ENCODE data around the gene PHLDA1. TPM values are rescaled to one million over a fixed set of nuclear protein-coding genes. Genes with fewer than 3 reads are reported as not detected.
A peak's percentile ranks its signal among the peaks of the same experiment; 100 is the strongest.

Gene PHLDA1
- total and polyA plus RNA-seq, 2 experiments from 2014 or later = 11.7 to 21.6 TPM

DNA sequence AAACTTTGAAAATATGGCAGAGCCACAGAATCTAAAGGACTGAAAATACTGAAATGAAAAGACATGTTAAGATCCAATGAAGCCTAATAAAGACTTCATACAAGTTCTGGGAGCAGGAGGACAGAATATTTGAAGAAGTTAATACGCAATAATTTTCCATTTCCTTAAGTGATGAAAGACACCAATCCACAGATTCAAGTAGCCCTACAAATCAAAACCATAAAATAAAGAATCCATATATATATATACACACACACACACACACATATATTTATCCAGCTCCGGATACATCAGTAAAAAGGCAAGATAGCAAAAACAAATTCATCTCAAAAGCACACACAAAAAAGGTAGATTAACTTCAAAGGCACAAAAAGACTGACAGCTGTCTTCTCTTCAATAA is 47.2 kb upstream of the PHLDA1 start:
- TF ChIP-seq STAT1 (IDR thresholded peaks at IDR 0.05; ENCODE audit: unreplicated experiment) (no peak), ZNF331 (CRISPR knock-in tag; IDR thresholded peaks at IDR 0.05; ENCODE audit: low read depth) (no peak), POLR2AphosphoS5 (IDR thresholded peaks at IDR 0.05; ENCODE audit: low read depth) (no peak), CREB1 (CRISPR knock-in tag; IDR thresholded peaks at IDR 0.05; ENCODE audit: low read depth) (no peak), ZNF114 (CRISPR knock-in tag; IDR thresholded peaks at IDR 0.05) (no peak), EZH2phosphoT487 (IDR thresholded peaks at IDR 0.05; ENCODE audit: unreplicated experiment) (no peak), EZH2 (IDR thresholded peaks at IDR 0.05; ENCODE audit: low read depth, unreplicated experiment) (no peak), JUNB (IDR thresholded peaks at IDR 0.05; ENCODE audit: unreplicated experiment) (no peak), NANOG (IDR thresholded peaks at IDR 0.05; ENCODE audit: borderline replicate concordance) (no peak)
- TF ChIP-seq, protein P1, sequence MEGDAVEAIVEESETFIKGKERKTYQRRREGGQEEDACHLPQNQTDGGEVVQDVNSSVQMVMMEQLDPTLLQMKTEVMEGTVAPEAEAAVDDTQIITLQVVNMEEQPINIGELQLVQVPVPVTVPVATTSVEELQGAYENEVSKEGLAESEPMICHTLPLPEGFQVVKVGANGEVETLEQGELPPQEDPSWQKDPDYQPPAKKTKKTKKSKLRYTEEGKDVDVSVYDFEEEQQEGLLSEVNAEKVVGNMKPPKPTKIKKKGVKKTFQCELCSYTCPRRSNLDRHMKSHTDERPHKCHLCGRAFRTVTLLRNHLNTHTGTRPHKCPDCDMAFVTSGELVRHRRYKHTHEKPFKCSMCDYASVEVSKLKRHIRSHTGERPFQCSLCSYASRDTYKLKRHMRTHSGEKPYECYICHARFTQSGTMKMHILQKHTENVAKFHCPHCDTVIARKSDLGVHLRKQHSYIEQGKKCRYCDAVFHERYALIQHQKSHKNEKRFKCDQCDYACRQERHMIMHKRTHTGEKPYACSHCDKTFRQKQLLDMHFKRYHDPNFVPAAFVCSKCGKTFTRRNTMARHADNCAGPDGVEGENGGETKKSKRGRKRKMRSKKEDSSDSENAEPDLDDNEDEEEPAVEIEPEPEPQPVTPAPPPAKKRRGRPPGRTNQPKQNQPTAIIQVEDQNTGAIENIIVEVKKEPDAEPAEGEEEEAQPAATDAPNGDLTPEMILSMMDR (conservative IDR thresholded peaks at IDR 0.05; ENCODE audit: low read depth in 2 of 2) = no peak
- TF ChIP-seq, protein P2, sequence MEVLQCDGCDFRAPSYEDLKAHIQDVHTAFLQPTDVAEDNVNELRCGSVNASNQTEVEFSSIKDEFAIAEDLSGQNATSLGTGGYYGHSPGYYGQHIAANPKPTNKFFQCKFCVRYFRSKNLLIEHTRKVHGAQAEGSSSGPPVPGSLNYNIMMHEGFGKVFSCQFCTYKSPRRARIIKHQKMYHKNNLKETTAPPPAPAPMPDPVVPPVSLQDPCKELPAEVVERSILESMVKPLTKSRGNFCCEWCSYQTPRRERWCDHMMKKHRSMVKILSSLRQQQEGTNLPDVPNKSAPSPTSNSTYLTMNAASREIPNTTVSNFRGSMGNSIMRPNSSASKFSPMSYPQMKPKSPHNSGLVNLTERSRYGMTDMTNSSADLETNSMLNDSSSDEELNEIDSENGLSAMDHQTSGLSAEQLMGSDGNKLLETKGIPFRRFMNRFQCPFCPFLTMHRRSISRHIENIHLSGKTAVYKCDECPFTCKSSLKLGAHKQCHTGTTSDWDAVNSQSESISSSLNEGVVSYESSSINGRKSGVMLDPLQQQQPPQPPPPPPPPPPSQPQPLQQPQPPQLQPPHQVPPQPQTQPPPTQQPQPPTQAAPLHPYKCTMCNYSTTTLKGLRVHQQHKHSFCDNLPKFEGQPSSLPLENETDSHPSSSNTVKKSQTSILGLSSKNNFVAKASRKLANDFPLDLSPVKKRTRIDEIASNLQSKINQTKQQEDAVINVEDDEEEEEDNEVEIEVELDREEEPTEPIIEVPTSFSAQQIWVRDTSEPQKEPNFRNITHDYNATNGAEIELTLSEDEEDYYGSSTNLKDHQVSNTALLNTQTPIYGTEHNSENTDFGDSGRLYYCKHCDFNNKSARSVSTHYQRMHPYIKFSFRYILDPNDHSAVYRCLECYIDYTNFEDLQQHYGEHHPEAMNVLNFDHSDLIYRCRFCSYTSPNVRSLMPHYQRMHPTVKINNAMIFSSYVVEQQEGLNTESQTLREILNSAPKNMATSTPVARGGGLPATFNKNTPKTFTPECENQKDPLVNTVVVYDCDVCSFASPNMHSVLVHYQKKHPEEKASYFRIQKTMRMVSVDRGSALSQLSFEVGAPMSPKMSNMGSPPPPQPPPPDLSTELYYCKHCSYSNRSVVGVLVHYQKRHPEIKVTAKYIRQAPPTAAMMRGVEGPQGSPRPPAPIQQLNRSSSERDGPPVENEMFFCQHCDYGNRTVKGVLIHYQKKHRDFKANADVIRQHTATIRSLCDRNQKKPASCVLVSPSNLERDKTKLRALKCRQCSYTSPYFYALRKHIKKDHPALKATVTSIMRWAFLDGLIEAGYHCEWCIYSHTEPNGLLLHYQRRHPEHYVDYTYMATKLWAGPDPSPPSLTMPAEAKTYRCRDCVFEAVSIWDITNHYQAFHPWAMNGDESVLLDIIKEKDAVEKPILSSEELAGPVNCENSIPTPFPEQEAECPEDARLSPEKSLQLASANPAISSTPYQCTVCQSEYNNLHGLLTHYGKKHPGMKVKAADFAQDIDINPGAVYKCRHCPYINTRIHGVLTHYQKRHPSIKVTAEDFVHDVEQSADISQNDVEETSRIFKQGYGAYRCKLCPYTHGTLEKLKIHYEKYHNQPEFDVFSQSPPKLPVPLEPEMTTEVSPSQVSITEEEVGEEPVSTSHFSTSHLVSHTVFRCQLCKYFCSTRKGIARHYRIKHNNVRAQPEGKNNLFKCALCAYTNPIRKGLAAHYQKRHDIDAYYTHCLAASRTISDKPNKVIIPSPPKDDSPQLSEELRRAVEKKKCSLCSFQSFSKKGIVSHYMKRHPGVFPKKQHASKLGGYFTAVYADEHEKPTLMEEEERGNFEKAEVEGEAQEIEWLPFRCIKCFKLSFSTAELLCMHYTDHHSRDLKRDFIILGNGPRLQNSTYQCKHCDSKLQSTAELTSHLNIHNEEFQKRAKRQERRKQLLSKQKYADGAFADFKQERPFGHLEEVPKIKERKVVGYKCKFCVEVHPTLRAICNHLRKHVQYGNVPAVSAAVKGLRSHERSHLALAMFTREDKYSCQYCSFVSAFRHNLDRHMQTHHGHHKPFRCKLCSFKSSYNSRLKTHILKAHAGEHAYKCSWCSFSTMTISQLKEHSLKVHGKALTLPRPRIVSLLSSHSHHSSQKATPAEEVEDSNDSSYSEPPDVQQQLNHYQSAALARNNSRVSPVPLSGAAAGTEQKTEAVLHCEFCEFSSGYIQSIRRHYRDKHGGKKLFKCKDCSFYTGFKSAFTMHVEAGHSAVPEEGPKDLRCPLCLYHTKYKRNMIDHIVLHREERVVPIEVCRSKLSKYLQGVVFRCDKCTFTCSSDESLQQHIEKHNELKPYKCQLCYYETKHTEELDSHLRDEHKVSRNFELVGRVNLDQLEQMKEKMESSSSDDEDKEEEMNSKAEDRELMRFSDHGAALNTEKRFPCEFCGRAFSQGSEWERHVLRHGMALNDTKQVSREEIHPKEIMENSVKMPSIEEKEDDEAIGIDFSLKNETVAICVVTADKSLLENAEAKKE (CRISPR knock-in tag; IDR thresholded peaks at IDR 0.05) = no peak
- TF ChIP-seq, protein P3, sequence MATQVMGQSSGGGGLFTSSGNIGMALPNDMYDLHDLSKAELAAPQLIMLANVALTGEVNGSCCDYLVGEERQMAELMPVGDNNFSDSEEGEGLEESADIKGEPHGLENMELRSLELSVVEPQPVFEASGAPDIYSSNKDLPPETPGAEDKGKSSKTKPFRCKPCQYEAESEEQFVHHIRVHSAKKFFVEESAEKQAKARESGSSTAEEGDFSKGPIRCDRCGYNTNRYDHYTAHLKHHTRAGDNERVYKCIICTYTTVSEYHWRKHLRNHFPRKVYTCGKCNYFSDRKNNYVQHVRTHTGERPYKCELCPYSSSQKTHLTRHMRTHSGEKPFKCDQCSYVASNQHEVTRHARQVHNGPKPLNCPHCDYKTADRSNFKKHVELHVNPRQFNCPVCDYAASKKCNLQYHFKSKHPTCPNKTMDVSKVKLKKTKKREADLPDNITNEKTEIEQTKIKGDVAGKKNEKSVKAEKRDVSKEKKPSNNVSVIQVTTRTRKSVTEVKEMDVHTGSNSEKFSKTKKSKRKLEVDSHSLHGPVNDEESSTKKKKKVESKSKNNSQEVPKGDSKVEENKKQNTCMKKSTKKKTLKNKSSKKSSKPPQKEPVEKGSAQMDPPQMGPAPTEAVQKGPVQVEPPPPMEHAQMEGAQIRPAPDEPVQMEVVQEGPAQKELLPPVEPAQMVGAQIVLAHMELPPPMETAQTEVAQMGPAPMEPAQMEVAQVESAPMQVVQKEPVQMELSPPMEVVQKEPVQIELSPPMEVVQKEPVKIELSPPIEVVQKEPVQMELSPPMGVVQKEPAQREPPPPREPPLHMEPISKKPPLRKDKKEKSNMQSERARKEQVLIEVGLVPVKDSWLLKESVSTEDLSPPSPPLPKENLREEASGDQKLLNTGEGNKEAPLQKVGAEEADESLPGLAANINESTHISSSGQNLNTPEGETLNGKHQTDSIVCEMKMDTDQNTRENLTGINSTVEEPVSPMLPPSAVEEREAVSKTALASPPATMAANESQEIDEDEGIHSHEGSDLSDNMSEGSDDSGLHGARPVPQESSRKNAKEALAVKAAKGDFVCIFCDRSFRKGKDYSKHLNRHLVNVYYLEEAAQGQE (IDR thresholded peaks at IDR 0.05; ENCODE audit: unreplicated experiment) = no peak
- TF ChIP-seq, protein P4, sequence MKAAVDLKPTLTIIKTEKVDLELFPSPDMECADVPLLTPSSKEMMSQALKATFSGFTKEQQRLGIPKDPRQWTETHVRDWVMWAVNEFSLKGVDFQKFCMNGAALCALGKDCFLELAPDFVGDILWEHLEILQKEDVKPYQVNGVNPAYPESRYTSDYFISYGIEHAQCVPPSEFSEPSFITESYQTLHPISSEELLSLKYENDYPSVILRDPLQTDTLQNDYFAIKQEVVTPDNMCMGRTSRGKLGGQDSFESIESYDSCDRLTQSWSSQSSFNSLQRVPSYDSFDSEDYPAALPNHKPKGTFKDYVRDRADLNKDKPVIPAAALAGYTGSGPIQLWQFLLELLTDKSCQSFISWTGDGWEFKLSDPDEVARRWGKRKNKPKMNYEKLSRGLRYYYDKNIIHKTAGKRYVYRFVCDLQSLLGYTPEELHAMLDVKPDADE (IDR thresholded peaks at IDR 0.05) = no peak
- peaks cover 85% of the 10 kb centered on the region for H4K20me1 ChIP-seq (replicated peaks; ENCODE audit: insufficient read depth)
- H3K4me1 Mint-ChIP-seq = peaks cover 58% of the 10 kb centered on the region
- H2AFZ ChIP-seq = no peak overlapping the region
- no peak overlapping the region for H3K27ac ChIP-seq (ENCODE audit: low read depth)
- H3K36me3 Mint-ChIP-seq (ENCODE audit: low read depth) = peaks cover 39% of the 10 kb centered on the region
- peaks cover 100% of the 10 kb centered on the region for H3K79me2 ChIP-seq (replicated peaks; ENCODE audit: insufficient read depth)
- H3K4me3 ChIP-seq = 0 out of 2 replicates have a peak overlapping the region, but pooled peaks have one; percentile 22
- no peaks in the 10 kb centered on the region for H3K9me2 ChIP-seq (ENCODE audit: insufficient read depth)
- no peaks in the 10 kb centered on the region for H3K27me3 ChIP-seq (ENCODE audit: insufficient read depth)
- no peak for ATAC-seq
- no peak for DNase-seq (ENCODE audit: low spot score)
- peaks cover 5% of the 10 kb centered on the region for H3K27me3 Mint-ChIP-seq (ENCODE audit: insufficient read depth, low read depth, poor library complexity)
- H3K4me1 ChIP-seq (ENCODE audit: insufficient read depth) = peaks cover 60% of the 10 kb centered on the region
- peak overlapping the region; percentile 5; the same call in 1 of the 3 replicates for H3K4me3 Mint-ChIP-seq
- H3K36me3 ChIP-seq (ENCODE audit: insufficient read depth) = no peaks in the 10 kb centered on the region
- peak overlapping the region; percentile 66 for H3K27ac Mint-ChIP-seq
- H3F3A ChIP-seq (replicated peaks; ENCODE audit: low read depth) = no peaks in the 10 kb centered on the region
- no peaks in the 10 kb centered on the region for H3K9me3 Mint-ChIP-seq
- peak overlapping the region; percentile 53 for H3K4me2 ChIP-seq
